HG02610 (cell line): ENCODE results near the gene SPTBN2.

Source experiments
- ATAC-seq: cut with Tn5 transposase; IDR thresholded peaks from one replicate; pipeline ENCODE4 v1.9.1; 2021; ENCODE audit warnings: mild to moderate bottlenecking, moderate library complexity; ENCODE audit not compliant: unreplicated experiment

The SPTBN2 gene

GRCh38 chr11:66705587-66706335 lies 23.3 kb downstream of the SPTBN2 start:
- ATAC-seq: no peak

GRCh38 chr11:66704659-66705360 lies 24.2 kb downstream of the SPTBN2 start:
- ATAC-seq: no peak

DNA sequence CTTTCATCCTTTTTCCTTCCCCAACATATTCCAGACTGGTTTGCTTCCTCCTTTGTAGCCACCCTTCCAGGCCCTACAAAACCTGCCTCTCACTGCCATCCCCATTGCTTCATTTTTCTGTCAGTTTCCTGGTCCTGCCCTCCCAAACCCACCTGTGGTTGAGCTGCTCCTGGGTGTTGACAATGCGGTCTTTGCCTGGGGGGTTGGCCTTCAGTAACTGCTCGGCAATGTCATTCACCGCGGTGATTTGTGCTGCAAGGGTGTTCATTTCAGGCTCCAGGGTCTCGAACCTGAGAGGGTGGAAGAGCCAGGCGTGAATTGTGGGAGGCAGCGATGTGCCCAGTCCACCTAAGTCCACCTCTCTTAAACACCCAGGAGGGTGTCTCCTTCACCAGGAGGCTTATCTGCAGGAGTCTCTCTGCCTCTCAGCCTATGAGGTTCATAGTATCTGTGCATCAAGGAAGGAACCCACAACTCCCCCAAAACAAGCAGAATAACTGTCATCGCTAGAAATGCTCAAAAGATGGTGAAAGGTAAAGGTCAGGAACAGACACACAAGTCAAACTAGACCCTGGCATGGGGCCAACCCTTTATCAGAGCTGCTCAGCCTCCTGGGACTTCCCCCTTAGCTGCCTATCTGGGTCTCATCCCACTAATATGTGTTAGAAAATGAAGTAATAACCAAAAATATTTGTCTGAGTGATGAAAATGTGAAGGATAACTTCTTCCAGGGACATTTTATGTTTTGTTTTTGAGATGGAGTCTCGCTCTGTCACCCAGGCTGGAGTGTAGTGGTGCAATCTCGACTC lies 27.4 kb downstream of the SPTBN2 start:
- no peak for ATAC-seq

- no peak for ATAC-seq
Observed at GRCh38 chr11:66700742-66701141, 28.3 kb downstream of the SPTBN2 start.

DNA sequence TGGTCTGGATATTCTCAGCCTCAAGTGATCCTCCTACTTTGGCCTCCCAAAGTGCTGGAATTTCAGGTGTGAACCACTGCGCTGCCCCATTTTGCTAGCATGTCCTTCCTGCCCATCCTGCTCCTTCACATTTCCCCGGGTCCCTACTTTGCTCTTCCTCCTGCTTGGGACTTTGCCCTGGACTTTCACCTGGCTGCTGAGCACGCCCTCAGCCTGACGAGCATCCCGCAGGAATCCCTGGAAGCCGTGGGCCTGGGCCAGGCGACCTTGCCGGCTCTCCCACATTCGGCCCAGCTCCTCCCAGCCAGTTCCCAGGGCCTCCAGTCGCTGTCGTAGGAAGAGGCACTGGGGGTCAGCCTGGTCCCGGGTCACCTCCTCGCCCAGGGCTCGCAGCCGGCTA lies 28.7 kb downstream of the SPTBN2 start:
- no peak for ATAC-seq

- no peak for ATAC-seq
Observed at GRCh38 chr11:66698491-66698890, 30.5 kb downstream of the SPTBN2 start.

- no peak for ATAC-seq
Observed at GRCh38 chr11:66697988-66698387, 31.0 kb downstream of the SPTBN2 start.

DNA sequence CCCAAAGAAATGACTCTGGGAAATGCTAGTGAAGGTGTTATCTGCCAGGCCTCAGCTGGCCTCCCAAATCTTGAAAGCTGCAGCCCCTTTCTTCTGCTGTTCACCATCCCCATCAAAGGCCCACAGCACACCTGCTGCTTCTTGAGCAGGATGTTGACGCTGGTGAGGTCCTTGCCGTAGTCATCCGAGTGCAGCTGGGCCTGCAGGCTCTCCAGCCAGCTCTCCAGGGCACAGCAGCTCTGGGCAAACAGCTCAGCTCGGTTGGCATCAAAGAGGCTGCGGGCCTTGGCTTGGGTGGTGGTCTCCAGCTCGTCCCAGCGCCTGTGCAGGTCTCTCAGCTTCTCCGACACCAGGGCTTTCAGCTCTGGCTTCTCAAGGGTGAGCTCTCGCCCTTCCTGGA lies 32.9 kb downstream of the SPTBN2 start:
- ATAC-seq: no peak

DNA sequence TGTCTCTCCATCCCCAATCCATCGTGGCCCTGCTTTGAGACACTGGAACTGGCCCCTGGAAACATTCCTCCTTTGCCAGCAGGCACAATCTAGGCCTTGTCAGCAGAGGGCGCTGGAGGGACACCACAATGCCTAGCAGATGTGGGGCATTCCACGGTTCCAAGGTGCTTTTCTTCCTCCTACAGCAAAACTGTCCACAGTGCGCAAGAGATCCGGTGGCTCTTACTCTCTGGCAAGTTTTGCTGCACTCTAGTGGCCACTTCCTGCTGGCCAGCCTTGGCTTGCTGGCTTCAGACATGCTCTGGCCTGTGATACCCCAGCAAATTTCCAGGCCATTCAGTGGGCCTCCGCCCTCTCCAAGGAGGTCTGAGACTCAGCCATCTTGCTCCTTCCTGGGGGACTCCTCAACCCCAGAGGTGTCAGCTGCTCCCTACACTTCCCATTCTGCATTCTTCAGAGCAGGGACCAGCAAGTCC lies 34.2 kb downstream of the SPTBN2 start:
- ATAC-seq: peak; percentile 46

- no peak for ATAC-seq
Observed at GRCh38 chr11:66694056-66694410, 35.0 kb downstream of the SPTBN2 start.

- ATAC-seq: no peak
Observed at GRCh38 chr11:66693356-66694055, 35.5 kb downstream of the SPTBN2 start.

DNA sequence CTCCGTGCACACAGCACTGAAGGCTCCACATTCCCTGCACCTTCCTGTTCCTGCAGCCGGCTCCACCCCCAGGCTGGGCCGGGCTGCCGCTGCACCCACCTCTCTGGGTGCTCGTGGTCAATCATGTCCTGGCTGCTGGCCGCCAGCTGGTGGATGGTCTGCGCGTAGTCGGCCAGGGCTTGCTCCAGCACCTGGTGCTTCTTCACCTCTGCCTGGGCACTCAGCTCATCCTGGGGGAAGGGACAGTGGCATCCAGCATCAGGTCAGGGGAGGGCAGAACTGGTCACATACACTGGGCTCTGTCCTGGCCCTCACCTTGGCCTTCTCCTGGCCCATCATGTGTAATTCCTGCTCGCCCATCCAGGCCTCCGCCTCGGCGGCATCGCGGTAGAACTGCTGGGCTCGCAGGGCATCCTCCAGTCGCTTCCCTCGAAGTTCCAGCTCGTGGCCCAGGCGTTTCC lies 36.1 kb downstream of the SPTBN2 start:
- ATAC-seq: no peak

DNA sequence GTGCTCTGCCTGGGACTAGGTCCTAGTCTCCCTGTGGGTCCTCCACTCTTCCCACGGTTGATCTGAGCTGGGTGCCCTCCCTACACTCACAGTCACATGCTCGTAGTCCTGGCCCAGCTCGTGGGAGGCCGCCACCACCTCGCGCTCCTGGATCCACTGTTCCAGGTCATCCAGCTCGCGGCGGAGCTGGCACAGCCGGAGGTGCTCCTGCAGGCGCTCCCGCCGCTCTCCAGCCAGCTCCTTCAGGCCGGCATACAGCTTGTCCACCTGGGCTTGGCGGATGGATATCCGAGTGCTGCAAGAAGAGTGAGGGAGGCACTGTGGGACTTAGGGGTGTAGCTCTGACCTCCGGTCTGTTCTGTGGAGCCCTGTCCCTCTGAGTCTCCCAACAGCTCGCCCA lies 36.6 kb downstream of the SPTBN2 start:
- ATAC-seq: no peak

- no peak for ATAC-seq
Observed at GRCh38 chr11:66691311-66691980, 37.6 kb downstream of the SPTBN2 start.

GRCh38 chr11:66689661-66690590 lies 39.1 kb downstream of the SPTBN2 start:
- no peak for ATAC-seq

GRCh38 chr11:66688561-66689534 lies 40.2 kb downstream of the SPTBN2 start:
- ATAC-seq: no peak

DNA sequence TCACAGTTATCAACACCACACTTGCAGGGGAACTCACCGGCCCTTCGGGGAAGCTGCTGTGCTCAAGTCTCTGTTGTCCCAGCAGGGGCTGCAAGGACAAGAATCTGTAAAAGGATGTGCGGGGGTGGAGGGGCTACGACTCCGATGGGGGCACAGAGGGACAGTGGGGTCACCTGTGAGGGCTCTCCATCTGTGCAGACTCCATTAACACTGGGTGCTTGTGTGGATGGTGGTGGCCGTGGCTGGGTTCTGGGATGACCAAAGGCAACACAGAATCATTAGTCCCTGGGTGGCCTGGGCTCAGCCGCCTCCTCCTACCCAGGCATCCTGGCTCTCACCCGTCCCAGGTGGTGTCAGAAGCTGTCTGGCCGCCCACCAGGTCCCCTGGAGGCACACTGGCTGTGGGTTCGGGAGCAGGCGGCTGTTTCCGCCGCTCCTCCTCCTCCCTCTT lies 41.2 kb downstream of the SPTBN2 start:
- ATAC-seq: no peak
